HepG2 (cell line): Measurements from ENCODE around the gene STK39.

Experiments
- CTCF ChIP-seq: sonication (generic); formaldehyde crosslinking; IDR thresholded peaks from 2 replicates; pipeline ENCODE4 v1.5.0; 2020; ENCODE audit warnings: mild to moderate bottlenecking, missing genetic modification reagents, moderate library complexity
- FOSL1 ChIP-seq: sonication (generic); formaldehyde crosslinking; IDR thresholded peaks from 2 replicates; pipeline ENCODE4 v1.9.0; 2021; ENCODE audit warnings: missing genetic modification reagents, borderline replicate concordance
- POLR2A ChIP-seq, 2 experiments: IDR thresholded peaks; 2 replicates each; pipeline ENCODE4 v1.6.1; 2011; ENCODE audit warnings: low read depth in 2 of 2, low read length in 2 of 2, mild to moderate bottlenecking in 1 of 2, moderate library complexity in 1 of 2; ENCODE audit not compliant: insufficient read depth in 1 of 2
- TARDBP ChIP-seq: sonication (generic); formaldehyde crosslinking; IDR thresholded peaks from 2 replicates; pipeline ENCODE4 v1.8.0; 2022; ENCODE audit warnings: mild to moderate bottlenecking, missing genetic modification reagents
- ZNF224 ChIP-seq: sonication (generic); formaldehyde crosslinking; IDR thresholded peaks from 2 replicates; pipeline ENCODE4 v1.5.0; 2020; ENCODE audit warnings: mild to moderate bottlenecking, missing genetic modification reagents
- ZNF263 ChIP-seq: sonication (generic); formaldehyde crosslinking; IDR thresholded peaks from 2 replicates; pipeline ENCODE4 v1.4.0; 2020; ENCODE audit warnings: missing genetic modification reagents

GRCh38 chr2:167937403-167937802 is 310.0 kb downstream of the STK39 start:
- no peak for TF ChIP-seq FOSL1 (CRISPR knock-in tag)
- TF ChIP-seq ZNF224 (CRISPR knock-in tag), result no peak
- TF ChIP-seq ZNF263 (CRISPR knock-in tag), result no peak
- no peak for TF ChIP-seq POLR2A (IDR thresholded peaks at IDR 0.05; ENCODE audit: insufficient read depth in 1 of 2, low read depth in 2 of 2, low read length in 2 of 2)
- no peak for TF ChIP-seq TARDBP
- TF ChIP-seq CTCF (CRISPR knock-in tag), result no peak
